ENCODE data around the gene ADAT1. TPM values are rescaled to one million over a fixed set of nuclear protein-coding genes. Genes with fewer than 3 reads are reported as not detected.

ADAT1 gene
- total RNA-seq, 3 donors from 2014 or later: 30.1 to 74.9 (median 62.3) TPM

DNA sequence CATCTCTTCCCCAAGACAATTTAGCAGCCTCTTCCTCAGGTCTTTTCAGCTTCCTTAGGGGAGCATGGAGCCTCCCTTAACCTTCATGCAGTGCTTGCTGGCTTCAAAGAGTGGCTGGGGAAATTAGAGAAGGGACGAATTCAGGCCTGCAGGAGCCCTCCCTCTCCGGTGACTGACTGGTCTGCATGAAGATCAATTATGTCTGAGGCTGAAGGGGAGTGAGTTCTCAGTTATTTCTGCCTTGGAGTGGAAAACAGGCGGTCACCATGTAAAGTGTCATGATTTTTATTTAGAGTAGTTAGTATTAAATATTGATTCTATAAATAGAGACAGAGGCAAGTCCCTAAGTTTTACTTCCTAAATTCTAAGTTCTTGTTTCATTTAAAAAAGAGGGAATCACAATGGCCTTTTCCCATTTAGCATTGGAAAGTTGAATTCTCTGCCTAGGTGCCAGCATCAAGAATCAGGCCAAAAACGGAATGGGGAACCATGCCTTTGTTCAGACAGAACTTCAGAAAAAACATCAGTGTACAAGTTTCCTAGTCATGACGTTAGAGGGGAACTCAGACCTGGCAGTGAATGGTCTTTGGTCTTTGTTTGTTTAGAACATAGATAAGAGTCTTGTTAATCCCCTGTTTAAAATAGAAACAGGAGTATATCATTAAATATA is 52.5 kb downstream of the ADAT1 start:
- H3K27ac ChIP-seq: no peak overlapping the region
- H3K4me1 ChIP-seq: peaks cover 0 to 11% of the 10 kb centered on the region in 2 donors
- no peak for DNase-seq (ENCODE audit: low spot score in 2 of 2)
- intact Hi-C loops (cut with DNase I; ENCODE audit: low total_unique reads): no loop called here
- peaks cover 6% of the 10 kb centered on the region for H3K36me3 ChIP-seq
- H3K27me3 ChIP-seq: no peaks in the 10 kb centered on the region
- no peak overlapping the region for H3K4me3 ChIP-seq
- no peaks in the 10 kb centered on the region for H3K9me3 ChIP-seq
- TF ChIP-seq POLR2AphosphoS5 (IDR thresholded peaks at IDR 0.05) (no peak), POLR2A (IDR thresholded peaks at IDR 0.05) (no peak)
- TF ChIP-seq, protein P1, sequence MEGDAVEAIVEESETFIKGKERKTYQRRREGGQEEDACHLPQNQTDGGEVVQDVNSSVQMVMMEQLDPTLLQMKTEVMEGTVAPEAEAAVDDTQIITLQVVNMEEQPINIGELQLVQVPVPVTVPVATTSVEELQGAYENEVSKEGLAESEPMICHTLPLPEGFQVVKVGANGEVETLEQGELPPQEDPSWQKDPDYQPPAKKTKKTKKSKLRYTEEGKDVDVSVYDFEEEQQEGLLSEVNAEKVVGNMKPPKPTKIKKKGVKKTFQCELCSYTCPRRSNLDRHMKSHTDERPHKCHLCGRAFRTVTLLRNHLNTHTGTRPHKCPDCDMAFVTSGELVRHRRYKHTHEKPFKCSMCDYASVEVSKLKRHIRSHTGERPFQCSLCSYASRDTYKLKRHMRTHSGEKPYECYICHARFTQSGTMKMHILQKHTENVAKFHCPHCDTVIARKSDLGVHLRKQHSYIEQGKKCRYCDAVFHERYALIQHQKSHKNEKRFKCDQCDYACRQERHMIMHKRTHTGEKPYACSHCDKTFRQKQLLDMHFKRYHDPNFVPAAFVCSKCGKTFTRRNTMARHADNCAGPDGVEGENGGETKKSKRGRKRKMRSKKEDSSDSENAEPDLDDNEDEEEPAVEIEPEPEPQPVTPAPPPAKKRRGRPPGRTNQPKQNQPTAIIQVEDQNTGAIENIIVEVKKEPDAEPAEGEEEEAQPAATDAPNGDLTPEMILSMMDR (IDR thresholded peaks at IDR 0.05): no peak

DNA sequence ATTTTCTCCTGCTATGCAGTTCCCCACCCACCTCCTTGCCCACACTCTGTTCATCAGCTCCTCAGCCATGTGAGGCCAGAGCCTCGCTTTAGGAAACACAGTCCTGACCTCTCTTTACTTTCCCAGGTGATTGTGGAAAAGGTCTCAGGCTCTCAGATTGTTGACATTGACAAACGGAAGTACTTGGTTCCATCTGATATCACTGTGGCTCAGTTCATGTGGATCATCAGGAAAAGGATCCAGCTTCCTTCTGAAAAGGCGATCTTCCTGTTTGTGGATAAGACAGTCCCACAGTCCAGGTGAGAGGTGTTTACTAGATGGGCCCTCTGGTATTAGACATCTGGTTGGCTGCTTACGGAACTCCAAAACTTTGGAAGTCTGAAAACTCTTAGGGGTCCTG is 55.2 kb downstream of the ADAT1 start:
- TF ChIP-seq, protein P1 (IDR thresholded peaks at IDR 0.05): no peak
- TF ChIP-seq POLR2AphosphoS5 (IDR thresholded peaks at IDR 0.05): no peak
- no peak for TF ChIP-seq POLR2A (IDR thresholded peaks at IDR 0.05)
- intact Hi-C loops (cut with DNase I; ENCODE audit: low total_unique reads): no loop called here
- Histone ChIP-seq H3K36me3 (peaks cover 4% of the 10 kb centered on the region), H3K27me3 (no peaks in the 10 kb centered on the region), H3K27ac (peak overlapping the region in 1 of 2 donors; percentile 84), H3K4me3 (peak overlapping the region in 1 of 3 donors; percentile 78), H3K9me3 (no peaks in the 10 kb centered on the region), H3K4me1 (peaks cover 0 to 11% of the 10 kb centered on the region in 2 donors)
- no peak for DNase-seq (ENCODE audit: low spot score in 2 of 2)

DNA sequence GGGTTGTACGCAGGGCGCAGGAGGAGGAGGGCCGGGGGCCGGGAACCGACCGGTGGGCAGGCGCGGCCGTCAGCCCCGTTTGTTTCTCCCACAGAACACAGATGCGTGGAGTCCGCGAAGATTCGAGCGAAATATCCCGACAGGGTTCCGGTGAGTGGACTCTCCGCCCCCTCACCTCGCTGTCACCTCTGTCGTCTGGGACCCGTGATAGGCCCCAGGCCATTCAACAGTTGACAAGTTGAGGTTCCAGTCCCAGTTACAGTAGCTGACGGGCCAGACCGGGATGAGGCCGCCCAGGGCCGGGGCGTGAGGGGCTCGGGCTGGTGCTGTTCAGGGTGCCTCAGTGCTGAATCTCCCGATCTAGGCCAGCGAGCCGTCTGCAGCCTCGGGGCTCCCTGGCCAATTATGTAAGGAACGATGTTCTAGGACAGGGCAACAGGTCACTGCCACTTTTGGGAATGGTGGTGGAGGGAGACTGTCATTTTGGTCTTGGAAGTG is 56.3 kb downstream of the ADAT1 start:
- TF ChIP-seq POLR2AphosphoS5 (IDR thresholded peaks at IDR 0.05) (no peak), POLR2A (IDR thresholded peaks at IDR 0.05) (no peak)
- TF ChIP-seq, protein P1 (IDR thresholded peaks at IDR 0.05): no peak
- Histone ChIP-seq H3K27ac (peak overlapping the region; percentile 73 to 84), H3K4me1 (peaks cover 0 to 11% of the 10 kb centered on the region in 2 donors), H3K27me3 (no peaks in the 10 kb centered on the region), H3K9me3 (no peaks in the 10 kb centered on the region), H3K36me3 (no peaks in the 10 kb centered on the region), H3K4me3 (peak overlapping the region; percentile 78 to 98 (median 95))
- DNase-seq (ENCODE audit: low spot score in 2 of 2): no peak
- intact Hi-C loops (cut with DNase I; ENCODE audit: low total_unique reads): no loop called here

DNA sequence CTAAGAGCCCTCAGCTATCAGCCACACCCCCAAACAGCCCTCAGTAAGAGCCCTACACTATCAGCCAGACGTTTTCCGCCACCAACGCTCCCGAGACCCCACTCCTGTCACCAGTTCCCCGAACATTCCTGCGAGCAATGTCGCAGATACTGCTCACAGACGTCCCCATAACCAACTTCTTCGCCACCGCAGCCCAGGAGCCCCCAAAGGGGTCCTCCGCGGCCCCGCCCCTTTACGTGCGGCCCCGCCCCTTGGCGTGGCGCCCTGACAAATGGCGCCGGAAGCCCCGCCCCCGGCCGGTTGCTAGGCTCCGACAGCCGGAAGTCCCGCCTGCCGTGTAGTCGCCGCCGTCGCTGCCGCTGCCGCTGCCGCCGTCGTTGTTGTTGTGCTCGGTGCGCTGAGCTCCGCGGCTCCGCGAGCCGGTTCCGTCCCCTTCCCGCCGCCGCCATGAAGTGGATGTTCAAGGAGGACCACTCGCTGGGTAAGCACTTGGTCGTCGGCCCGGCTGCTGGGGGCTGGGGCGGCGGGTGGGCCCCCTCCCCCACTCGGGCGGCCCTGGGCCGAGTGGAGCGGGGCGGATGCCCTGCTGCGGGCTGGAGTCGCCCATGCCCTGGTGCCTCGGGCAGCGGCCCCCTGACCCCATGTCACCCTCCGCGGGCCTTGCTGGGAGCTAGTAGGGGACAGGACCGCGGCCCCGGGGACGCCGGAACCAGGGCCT is 56.9 kb downstream of the ADAT1 start, which contains the start of gene GABARAPL2:
GABARAPL2 (plus strand) TSS at position 340 of the 718 bp plus-strand sequence; CDS start at position 448, 108 bp downstream.
- peaks cover 0 to 11% of the 10 kb centered on the region in 2 donors for H3K4me1 ChIP-seq
- no peaks in the 10 kb centered on the region for H3K36me3 ChIP-seq
- DNase-seq (ENCODE audit: low spot score in 2 of 2): peak; percentile 67 to 75
- intact Hi-C loops (cut with DNase I; ENCODE audit: low total_unique reads): no loop called here
- H3K27ac ChIP-seq: peak within 1 kb of the TSS; percentile 73 to 84
- H3K9me3 ChIP-seq: no peaks in the 10 kb centered on the region
- peak within 1 kb of the TSS; percentile 78 to 98 (median 95) for H3K4me3 ChIP-seq
- TF ChIP-seq POLR2AphosphoS5 (IDR thresholded peaks at IDR 0.05) (peak; percentile 80 to 95 (median 94)), POLR2A (IDR thresholded peaks at IDR 0.05) (peak; percentile 87)
- TF ChIP-seq, protein P1 (IDR thresholded peaks at IDR 0.05): no peak
- no peaks in the 10 kb centered on the region for H3K27me3 ChIP-seq

DNA sequence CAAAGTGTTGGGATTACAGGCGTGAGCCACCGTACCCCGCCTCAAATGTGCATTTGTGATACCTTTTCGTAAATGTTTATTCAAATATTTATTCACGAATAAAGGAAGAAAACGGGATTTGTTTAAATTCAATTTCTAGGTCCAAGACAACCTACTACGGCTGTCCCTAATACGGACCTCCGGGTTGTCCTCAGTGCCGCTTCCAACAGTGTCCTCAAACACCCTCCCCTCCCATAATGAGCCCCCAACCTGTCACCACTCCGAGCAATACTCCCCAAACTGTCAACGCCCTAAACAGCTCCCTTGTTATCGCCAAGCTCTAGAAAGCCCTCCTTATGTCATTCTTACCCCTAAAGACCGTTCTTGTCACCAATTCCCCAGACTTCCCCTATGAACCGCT is 57.4 kb downstream of the ADAT1 start:
- Histone ChIP-seq H3K36me3 (no peaks in the 10 kb centered on the region), H3K4me1 (peaks cover 0 to 11% of the 10 kb centered on the region in 2 donors), H3K27ac (peak overlapping the region; percentile 73 to 84), H3K4me3 (peak overlapping the region; percentile 78 to 98 (median 95)), H3K9me3 (no peaks in the 10 kb centered on the region), H3K27me3 (no peaks in the 10 kb centered on the region)
- no peak for TF ChIP-seq POLR2A (IDR thresholded peaks at IDR 0.05)
- TF ChIP-seq, protein P1 (IDR thresholded peaks at IDR 0.05): no peak
- TF ChIP-seq POLR2AphosphoS5 (IDR thresholded peaks at IDR 0.05): no peak
- intact Hi-C loops (cut with DNase I; ENCODE audit: low total_unique reads): no loop called here
- no peak for DNase-seq (ENCODE audit: low spot score in 2 of 2)

Measured in breast epithelium (tissue), 4 donors.